K562 (cell line): ENCODE results near the gene RAD52. TPM values are rescaled to one million over a fixed set of nuclear protein-coding genes. Genes with fewer than 3 reads are reported as not detected.
A peak's percentile ranks its signal among the peaks of the same experiment; 100 is the strongest.

Source experiments
- ATAC-seq: fragments of 200-7000 bp; cut with Tn5 transposase; 3 replicates; pipeline ENCODE4 v1.9.1; 2020; ENCODE audit warnings: moderate library complexity
- BruUV-seq: library from RNA; stranded (reverse); fragments of 400-500 nt; replicated peaks from 2 replicates; lab custom pipeline; 2021; lab: Mats Ljungman, UMichigan
- CTCF ChIA-PET: fragments of 300-600 bp; formaldehyde crosslinking; extraction: SDS; loops from one replicate; lab custom pipeline; 2021; ENCODE audit warnings: low intra/inter-chr PET ratio; lab: Yijun Ruan, JAX
- POLR2A ChIA-PET: fragments of 300-600, 350-650 bp; sonication (Branson Sonifier 250); formaldehyde crosslinking; extraction: SDS; loops from one replicate; lab custom pipeline; 2021; ENCODE audit warnings: antibody characterized with exemption, inconsistent platforms; lab: Yijun Ruan, JAX
- DNase-seq, 4 experiments: peaks; one replicate each; pipeline versions ENCODE4 v3.0.0 to v3.0.0-alpha.2; 2011 to 2018; ENCODE audit warnings: low spot score in 3 of 4, mixed read lengths in 3 of 4; ENCODE audit errors: extremely low read depth in 1 of 4
- FAIRE-seq: peaks from 2 replicates; lab custom pipeline; 2011; peaks lifted over from hg19 to GRCh38; lab: Jason Lieb, UNC
- H2AFZ ChIP-seq: 2 replicates; pipeline ENCODE4 v1.6.0; 2011; ENCODE audit warnings: low read depth, low read length, control low read depth, inconsistent platforms
- H3K27ac ChIP-seq: fragments of 200-600 bp; 3 replicates; pipeline ENCODE4 v1.8.0; 2011; ENCODE audit warnings: low read depth, mild to moderate bottlenecking, control low read depth, inconsistent platforms, low read length, moderate library complexity, mixed read lengths; ENCODE audit errors: extremely low read depth
- H3K27me3 ChIP-seq, 2 experiments: fragments of 300-600 bp in 1 of 2; 2 replicates in 1 of 2; 3 replicates in 1 of 2; pipeline versions ENCODE4 v1.6.0 to v1.8.0; 2011; ENCODE audit warnings: inconsistent platforms in 2 of 2, low read length in 2 of 2, mild to moderate bottlenecking in 1 of 2, mixed read lengths in 1 of 2, moderate library complexity in 1 of 2; ENCODE audit not compliant: control insufficient read depth in 2 of 2, insufficient read depth in 2 of 2
- H3K36me3 ChIP-seq: fragments of 300-600 bp; 3 replicates; pipeline ENCODE4 v1.8.0; 2011; ENCODE audit warnings: mild to moderate bottlenecking, low read length, inconsistent platforms; ENCODE audit not compliant: control insufficient read depth, insufficient read depth
- H3K4me1 ChIP-seq, 2 experiments: fragments of 200-600 bp in 1 of 2; replicated peaks in 1 of 2; 2 replicates in 1 of 2; 3 replicates in 1 of 2; pipeline versions ENCODE4 v1.5.1 to v1.8.0; 2011; ENCODE audit warnings: inconsistent platforms in 2 of 2, low read length in 2 of 2, mild to moderate bottlenecking in 1 of 2, mixed read lengths in 1 of 2, moderate library complexity in 1 of 2; ENCODE audit not compliant: control insufficient read depth in 2 of 2, insufficient read depth in 2 of 2
- H3K4me2 ChIP-seq: 2 replicates; pipeline ENCODE4 v1.6.1; 2011; ENCODE audit warnings: low read length, control low read depth, inconsistent platforms, mixed read lengths; ENCODE audit not compliant: insufficient read depth
- H3K4me3 ChIP-seq: fragments of 200-600 bp; sonication (generic), shearing (Covaris generic); 2 replicates; pipeline ENCODE4 v1.5.1; 2016; ENCODE audit warnings: control low read depth, inconsistent platforms
- H3K79me2 ChIP-seq: fragments of 200-600 bp; 3 replicates; pipeline ENCODE4 v1.8.0; 2011; ENCODE audit warnings: low read length, inconsistent platforms; ENCODE audit not compliant: control insufficient read depth, insufficient read depth
- H3K9ac ChIP-seq, 2 experiments: 2 replicates each; pipeline versions ENCODE4 v1.6.0 to v1.6.1; 2011; ENCODE audit warnings: low read depth in 2 of 2, low read length in 2 of 2, control low read depth in 1 of 2, inconsistent platforms in 1 of 2, mild to moderate bottlenecking in 1 of 2, mixed read lengths in 1 of 2; ENCODE audit not compliant: insufficient read depth in 1 of 2
- H3K9me1 ChIP-seq: one replicate; pipeline ENCODE4 v1.6.0; 2011; ENCODE audit warnings: inconsistent platforms, mild to moderate bottlenecking, low read length, moderate library complexity; ENCODE audit not compliant: control insufficient read depth, insufficient read depth
- H3K9me3 ChIP-seq: replicated peaks from 2 replicates; pipeline ENCODE4 v1.5.1; 2011; ENCODE audit warnings: low read depth, low read length, inconsistent platforms; ENCODE audit not compliant: control insufficient read depth, insufficient read depth
- H4K20me1 ChIP-seq: replicated peaks from 2 replicates; pipeline ENCODE4 v1.6.1; 2011; ENCODE audit warnings: low read length, inconsistent platforms, mixed read lengths; ENCODE audit not compliant: control insufficient read depth, insufficient read depth
- E2F3 ChIP-seq: fragments of 250-450 bp; sonication (Bioruptor Pico); IDR thresholded peaks from 2 replicates; pipeline ENCODE4 v1.4.0; 2020; ENCODE audit warnings: mild to moderate bottlenecking
- NFXL1 ChIP-seq: fragments of 450-650 bp; formaldehyde crosslinking; IDR thresholded peaks from 2 replicates; pipeline ENCODE4 v1.4.0; 2021; ENCODE audit warnings: mild to moderate bottlenecking
- RNF2 ChIP-seq: sonication (generic); IDR thresholded peaks from 2 replicates; pipeline ENCODE4 v1.6.1; 2016
- ZNF239 ChIP-seq: fragments of 250-450 bp; sonication (Bioruptor Pico); IDR thresholded peaks from 2 replicates; pipeline ENCODE4 v1.4.0; 2020; ENCODE audit warnings: mild to moderate bottlenecking
- ZNF3 ChIP-seq: fragments of 250-450 bp; sonication (Bioruptor Pico); IDR thresholded peaks from 2 replicates; pipeline ENCODE4 v1.5.0; 2021; ENCODE audit warnings: mild to moderate bottlenecking, moderate library complexity
- ZNF41 ChIP-seq: fragments of 250-450 bp; sonication (Bioruptor Pico); conservative IDR thresholded peaks from 2 replicates; pipeline ENCODE4 v1.4.0; 2020; ENCODE audit warnings: mild to moderate bottlenecking
- ZNF696 ChIP-seq: fragments of 250-450 bp; sonication (Bioruptor Pico); conservative IDR thresholded peaks from 2 replicates; pipeline ENCODE4 v1.4.0; 2020; ENCODE audit warnings: mild to moderate bottlenecking, moderate library complexity
- WGBS: fragments of 100-300 bp; shearing (Covaris generic); methylation state at CpG from one replicate; pipeline ENCODE4 v1.1.6; 2016; ENCODE audit warnings: low coverage, mixed read lengths; ENCODE audit not compliant: insufficient coverage; ENCODE audit errors: missing lambda C conversion rate; 5-methylcytosine and 5-hydroxymethylcytosine counted together
- in situ Hi-C: fragments of 300-500 bp; cut with MboI; formaldehyde crosslinking; loops from 4 replicates; pipeline ENCODE4 v1.15.0; 2018; ENCODE audit warnings: inconsistent platforms, mixed read lengths
- intact Hi-C: fragments of 100-400 bp; cut with micrococcal nuclease; formaldehyde crosslinking; loops from 2 replicates; pipeline ENCODE4 v1.14.2; 2022
- polyA plus RNA-seq, 8 experiments: library from polyadenylated mRNA; depleted of rRNA in 4 of 8; stranded (reverse) in 5 of 8; unstranded in 3 of 8; fragments of >200 nt; fragmentation: Nextera tagmentation in 2 of 8; fragmentation: Illumina TruSeq in 1 of 8; extraction: Ambion mirVana in 2 of 8; extraction: Trizol in 1 of 8; gene quantifications; 2 replicates each; pipeline versions ENCODE4 v1.2.1 to v1.2.3, GENCODE V29; 2011 to 2014; ENCODE audit warnings: inconsistent platforms in 1 of 8, missing spikeins in 1 of 8
- total RNA-seq, 7 experiments: library from RNA; depleted of rRNA in 6 of 7; stranded (reverse); fragments of >200 nt in 6 of 7; fragmentation: Illumina TruSeq in 2 of 7; extraction: Trizol in 2 of 7; gene quantifications; 2 replicates each; pipeline versions ENCODE4 v1.2.1 to v1.2.3, GENCODE V29; 2011 to 2021; ENCODE audit warnings: low replicate concordance in 1 of 7
- TF ChIP-seq, protein P1 (sequence below): fragments of 250-450 bp; sonication (Bioruptor Pico); IDR thresholded peaks from 2 replicates; pipeline ENCODE4 v1.5.0; 2021
- TF ChIP-seq, protein P2 (sequence below): fragments of 250-450 bp; sonication (Bioruptor Pico); IDR thresholded peaks from 2 replicates; pipeline ENCODE4 v1.5.0; 2020; ENCODE audit warnings: mild to moderate bottlenecking, borderline replicate concordance
- TF ChIP-seq, protein P3 (sequence below), 3 experiments: IDR thresholded peaks in 2 of 3; conservative IDR thresholded peaks in 1 of 3; 2 replicates each; pipeline ENCODE4 v1.5.1; 2011 to 2012; ENCODE audit warnings: low read length in 3 of 3, mild to moderate bottlenecking in 3 of 3, control low read depth in 2 of 3, improper control_type of control experiment in 1 of 3, inconsistent platforms in 1 of 3, low read depth in 1 of 3, mixed read lengths in 1 of 3, moderate library complexity in 1 of 3; ENCODE audit not compliant: insufficient read depth in 2 of 3

RAD52 gene
- total and polyA plus RNA-seq, 9 of the 15 experiments (the other 6 are each of a cell fraction or from before 2014, with no cell fraction given) = 1.3 to 15.9 (median 9.3) TPM

DNA sequence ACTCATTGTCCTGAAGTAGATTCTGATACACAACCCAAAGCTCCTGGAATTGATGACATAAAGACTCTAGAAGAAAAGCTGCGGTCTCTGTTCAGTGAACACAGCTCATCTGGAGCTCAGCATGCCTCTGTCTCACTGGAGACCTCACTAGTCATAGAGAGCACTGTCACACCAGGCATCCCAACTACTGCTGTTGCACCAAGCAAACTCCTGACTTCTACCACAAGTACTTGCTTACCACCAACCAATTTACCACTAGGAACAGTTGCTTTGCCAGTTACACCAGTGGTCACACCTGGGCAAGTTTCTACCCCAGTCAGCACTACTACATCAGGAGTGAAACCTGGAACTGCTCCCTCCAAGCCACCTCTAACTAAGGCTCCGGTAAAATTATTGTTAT lies 63.8 kb downstream of the RAD52 start (continued):
- TF ChIP-seq, protein P1, sequence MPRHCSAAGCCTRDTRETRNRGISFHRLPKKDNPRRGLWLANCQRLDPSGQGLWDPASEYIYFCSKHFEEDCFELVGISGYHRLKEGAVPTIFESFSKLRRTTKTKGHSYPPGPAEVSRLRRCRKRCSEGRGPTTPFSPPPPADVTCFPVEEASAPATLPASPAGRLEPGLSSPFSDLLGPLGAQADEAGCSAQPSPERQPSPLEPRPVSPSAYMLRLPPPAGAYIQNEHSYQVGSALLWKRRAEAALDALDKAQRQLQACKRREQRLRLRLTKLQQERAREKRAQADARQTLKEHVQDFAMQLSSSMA (CRISPR knock-in tag) = no peak
- TF ChIP-seq E2F3 (CRISPR knock-in tag) = no peak
- no peak for TF ChIP-seq ZNF696 (CRISPR knock-in tag)
- TF ChIP-seq ZNF41 (CRISPR knock-in tag) = no peak
- TF ChIP-seq, protein P2, sequence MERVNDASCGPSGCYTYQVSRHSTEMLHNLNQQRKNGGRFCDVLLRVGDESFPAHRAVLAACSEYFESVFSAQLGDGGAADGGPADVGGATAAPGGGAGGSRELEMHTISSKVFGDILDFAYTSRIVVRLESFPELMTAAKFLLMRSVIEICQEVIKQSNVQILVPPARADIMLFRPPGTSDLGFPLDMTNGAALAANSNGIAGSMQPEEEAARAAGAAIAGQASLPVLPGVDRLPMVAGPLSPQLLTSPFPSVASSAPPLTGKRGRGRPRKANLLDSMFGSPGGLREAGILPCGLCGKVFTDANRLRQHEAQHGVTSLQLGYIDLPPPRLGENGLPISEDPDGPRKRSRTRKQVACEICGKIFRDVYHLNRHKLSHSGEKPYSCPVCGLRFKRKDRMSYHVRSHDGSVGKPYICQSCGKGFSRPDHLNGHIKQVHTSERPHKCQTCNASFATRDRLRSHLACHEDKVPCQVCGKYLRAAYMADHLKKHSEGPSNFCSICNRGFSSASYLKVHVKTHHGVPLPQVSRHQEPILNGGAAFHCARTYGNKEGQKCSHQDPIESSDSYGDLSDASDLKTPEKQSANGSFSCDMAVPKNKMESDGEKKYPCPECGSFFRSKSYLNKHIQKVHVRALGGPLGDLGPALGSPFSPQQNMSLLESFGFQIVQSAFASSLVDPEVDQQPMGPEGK (CRISPR knock-in tag) = no peak
- TF ChIP-seq ZNF239 (CRISPR knock-in tag) = no peak
- no peak for TF ChIP-seq NFXL1 (CRISPR knock-in tag)

DNA sequence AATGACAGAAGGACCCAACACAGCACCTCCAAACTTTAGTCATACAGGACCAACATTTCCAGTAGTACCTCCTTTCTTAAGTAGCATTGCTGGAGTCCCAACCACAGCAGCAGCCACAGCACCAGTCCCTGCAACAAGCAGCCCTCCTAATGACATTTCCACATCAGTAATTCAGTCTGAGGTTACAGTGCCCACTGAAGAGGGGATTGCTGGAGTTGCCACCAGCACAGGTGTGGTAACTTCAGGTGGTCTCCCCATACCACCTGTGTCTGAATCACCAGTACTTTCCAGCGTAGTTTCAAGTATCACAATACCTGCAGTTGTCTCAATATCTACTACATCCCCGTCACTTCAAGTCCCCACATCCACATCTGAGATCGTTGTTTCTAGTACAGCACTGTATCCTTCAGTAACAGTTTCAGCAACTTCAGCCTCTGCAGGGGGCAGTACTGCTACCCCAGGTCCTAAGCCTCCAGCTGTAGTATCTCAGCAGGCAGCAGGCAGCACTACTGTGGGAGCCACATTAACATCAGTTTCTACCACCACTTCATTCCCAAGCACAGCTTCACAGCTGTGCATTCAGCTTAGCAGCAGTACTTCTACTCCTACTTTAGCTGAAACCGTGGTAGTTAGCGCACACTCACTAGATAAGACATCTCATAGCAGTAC lies 64.6 kb downstream of the RAD52 start:
- TSS peak; percentile 20 for BruUV-seq
- Histone ChIP-seq H3K4me2 (no peak overlapping the region), H3K9me1 (no peaks in the 10 kb centered on the region), H2AFZ (no peak overlapping the region), H3K9me3 (no peaks in the 10 kb centered on the region), H3K9ac (no peak overlapping the region), H3K27ac (no peak overlapping the region), H3K36me3 (peaks cover 93% of the 10 kb centered on the region), H3K4me1 (no peaks in the 10 kb centered on the region), H4K20me1 (no peaks in the 10 kb centered on the region), H3K27me3 (no peaks in the 10 kb centered on the region), H3K4me3 (no peak overlapping the region), H3K79me2 (no peaks in the 10 kb centered on the region)
- ChIA-PET POLR2A (interaction anchor here (1.2 kb wide), 1 partner anchor 17 kb away, joined by 4 read pairs; no protein-coding TSS in a partner anchor), CTCF (no interaction called here)
- FAIRE-seq (no peak), ATAC-seq (no peak), DNase-seq (no peak)
- TF ChIP-seq RNF2 (no peak), ZNF3 (CRISPR knock-in tag) (no peak)
- TF ChIP-seq, protein P3, sequence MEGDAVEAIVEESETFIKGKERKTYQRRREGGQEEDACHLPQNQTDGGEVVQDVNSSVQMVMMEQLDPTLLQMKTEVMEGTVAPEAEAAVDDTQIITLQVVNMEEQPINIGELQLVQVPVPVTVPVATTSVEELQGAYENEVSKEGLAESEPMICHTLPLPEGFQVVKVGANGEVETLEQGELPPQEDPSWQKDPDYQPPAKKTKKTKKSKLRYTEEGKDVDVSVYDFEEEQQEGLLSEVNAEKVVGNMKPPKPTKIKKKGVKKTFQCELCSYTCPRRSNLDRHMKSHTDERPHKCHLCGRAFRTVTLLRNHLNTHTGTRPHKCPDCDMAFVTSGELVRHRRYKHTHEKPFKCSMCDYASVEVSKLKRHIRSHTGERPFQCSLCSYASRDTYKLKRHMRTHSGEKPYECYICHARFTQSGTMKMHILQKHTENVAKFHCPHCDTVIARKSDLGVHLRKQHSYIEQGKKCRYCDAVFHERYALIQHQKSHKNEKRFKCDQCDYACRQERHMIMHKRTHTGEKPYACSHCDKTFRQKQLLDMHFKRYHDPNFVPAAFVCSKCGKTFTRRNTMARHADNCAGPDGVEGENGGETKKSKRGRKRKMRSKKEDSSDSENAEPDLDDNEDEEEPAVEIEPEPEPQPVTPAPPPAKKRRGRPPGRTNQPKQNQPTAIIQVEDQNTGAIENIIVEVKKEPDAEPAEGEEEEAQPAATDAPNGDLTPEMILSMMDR (IDR thresholded peaks at IDR 0.05 in 2 of 3, conservative IDR thresholded peaks at IDR 0.05 in 1 of 3; ENCODE audit: insufficient read depth in 2 of 3, low read depth in 1 of 3, low read length in 3 of 3) = 0 out of 6 replicates have a peak, but pooled peaks of 1 of the 3 experiments have one; percentile 6
- 98% methylated on average over 5 of the region's 5 CpGs for WGBS
- intact Hi-C loops (no loop called here), in situ Hi-C loops (no loop called here)
